ENCODE measurements around the gene TSPO2.

Gene TSPO2

DNA sequence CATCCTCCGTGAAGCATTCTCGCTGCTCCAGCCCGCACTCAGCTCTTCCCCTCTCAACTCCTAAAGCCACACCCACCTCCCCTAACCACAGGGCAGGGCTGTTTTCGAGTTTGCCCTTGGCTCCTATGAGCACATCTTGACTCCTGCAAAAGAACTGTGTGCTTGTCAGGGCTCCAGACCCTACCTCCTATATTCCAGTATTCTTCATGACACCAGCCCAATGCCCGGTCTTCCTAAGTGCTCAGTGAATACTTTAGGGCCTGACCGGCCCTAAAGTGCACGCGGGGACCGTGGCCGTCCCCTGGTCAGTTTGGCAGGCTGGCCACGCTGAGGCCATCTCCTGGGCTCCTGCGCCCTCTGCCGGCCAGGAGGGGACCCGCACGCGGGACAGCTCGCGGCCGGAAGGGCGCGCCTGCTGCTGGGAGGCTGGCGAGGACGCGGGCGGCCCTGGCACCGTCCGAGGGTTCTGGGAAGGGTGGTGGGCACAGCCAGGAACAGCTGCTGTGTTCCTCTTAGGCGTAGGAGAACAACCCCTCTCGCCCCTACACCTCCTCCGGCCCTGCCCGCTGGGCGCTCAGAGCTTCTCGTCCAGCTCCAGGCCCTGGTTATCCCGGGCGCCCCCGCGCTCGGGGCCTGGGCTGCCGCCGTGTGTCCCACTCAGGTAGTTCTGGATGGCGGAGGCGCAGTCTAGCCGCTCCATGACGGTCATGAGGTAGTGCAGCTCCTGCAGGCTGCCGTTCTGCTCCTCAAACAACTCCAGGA is 14.3 kb upstream of the TSPO2 start:
- peak; percentile 89 for DNase-seq

DNA sequence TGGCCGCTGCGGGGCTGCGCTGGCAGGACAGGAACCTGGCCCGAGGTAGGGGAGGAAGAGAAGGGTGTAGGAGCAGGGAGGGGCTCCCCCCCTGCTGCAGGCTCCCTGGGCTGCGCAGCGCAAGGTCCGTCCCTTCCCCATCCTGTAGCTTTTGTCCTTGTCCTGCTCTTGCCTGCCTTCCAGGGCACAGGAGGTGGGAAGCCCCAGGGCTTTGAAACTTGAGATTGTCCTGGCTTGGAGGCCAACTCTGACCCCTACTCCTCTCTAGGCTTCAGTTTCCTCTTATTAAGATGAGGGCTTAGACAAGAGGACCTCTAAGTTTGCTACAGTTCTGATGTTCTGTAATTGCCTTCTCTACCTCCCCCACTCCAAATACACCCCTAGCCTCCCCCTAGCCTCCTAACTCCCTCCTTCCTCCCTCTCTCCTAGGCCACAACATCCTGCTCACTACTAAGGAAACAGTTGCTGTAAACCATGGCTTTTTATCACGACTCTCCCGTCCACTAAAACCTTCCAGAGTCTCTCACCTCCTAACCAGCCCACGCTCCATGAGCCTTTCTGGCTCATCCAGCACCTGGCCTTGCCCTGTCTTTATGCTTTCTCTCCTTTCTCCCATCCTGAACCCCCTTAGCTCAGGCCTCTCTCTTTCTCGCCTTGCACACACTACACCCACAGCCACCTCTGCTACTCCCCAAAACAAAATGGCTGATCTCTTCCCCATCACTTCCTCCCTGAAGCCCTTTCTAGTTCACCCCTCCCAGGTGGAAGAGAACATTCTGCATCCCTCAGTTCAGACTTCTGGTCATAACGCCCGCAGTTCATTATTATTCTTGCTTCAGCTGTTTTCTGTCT is 13.5 kb upstream of the TSPO2 start:
- no peak for DNase-seq

DNA sequence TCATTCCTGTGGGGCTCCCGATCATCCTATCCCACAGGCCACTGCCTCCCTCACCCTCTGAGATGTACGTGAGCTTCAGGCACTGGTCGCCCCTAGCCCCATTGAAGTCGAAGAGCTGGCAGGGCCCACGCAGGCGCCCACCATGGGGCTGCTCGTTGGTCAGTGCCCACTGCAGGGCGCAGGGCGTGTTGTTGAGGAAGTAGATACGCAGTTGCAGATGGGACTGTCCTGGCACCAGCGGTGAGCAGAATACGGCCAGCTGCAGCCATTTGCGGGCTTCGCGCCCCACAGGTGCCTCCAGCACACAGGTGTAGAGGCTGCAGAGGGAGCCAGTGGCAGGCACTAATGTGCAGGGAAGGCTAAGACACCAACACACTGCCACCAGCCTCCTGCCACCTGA is 9.4 kb upstream of the TSPO2 start:
- DNase-seq = no peak

GRCh38 chr6:41033776-41034175 is 8.5 kb upstream of the TSPO2 start:
- DNase-seq = no peak

DNA sequence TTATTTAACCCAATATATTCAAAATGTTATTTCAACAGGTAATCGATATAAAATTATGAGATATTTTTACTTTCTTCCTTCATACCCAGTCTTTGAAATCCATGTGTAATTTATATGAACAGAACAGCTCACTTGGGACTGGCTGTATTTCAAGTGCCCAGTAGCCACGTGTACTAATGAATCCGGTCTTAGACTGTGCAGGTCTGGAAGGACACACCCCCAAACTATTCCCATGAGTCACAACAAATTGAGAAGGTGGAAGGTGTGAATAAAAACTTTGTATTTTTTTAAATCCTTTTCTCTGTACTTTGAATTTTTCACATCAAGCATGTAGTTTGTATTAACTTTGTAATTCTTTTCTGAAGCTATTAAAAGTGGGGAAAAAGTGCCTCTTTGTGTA is 6.1 kb upstream of the TSPO2 start:
- no peak for DNase-seq

GRCh38 chr6:41036601-41037000 is 5.7 kb upstream of the TSPO2 start:
- DNase-seq = no peak

DNA sequence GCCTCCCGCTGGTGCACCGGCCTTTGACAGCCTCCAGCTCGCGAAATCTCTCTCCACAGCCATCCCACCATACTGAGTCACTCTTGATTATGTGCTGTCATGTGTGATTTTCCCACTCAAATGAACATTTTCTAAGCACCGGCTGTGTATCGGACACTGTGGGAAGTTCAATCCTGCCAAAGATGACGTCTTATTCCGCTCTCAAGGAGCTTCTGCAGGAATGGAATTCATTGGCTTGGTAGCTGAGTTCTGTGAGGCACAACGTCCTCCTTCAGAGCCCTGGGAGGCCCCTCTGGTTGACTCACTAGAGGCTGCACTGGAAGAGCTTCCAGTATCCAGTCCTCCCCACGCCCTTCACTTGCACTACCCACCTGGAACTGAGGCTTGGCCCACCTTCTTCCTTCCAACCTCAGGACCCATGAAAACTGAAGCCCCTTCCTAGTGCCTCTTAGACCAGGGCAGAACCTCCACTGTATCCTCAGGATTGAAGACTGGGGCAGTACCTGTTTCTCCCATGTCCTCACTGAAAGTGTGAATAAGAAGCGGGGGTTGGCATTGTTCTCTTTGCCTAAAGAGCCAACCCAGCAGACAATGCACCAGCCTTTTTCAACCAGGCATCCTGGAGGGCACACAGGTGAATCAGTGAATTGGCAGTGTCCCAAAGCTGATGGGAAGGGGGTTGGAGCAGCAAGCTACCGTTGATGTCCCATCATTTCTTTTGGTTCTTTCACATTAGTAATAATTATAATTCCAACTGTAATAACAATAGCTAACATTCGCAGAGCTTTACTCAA is 5.0 kb upstream of the TSPO2 start:
- DNase-seq = no peak

GRCh38 chr6:41038205-41038604 is 4.1 kb upstream of the TSPO2 start:
- no peak for DNase-seq

- DNase-seq = no peak
These were observed 2.9 kb upstream of the TSPO2 start, which contains the start of gene UNC5CL for GRCh38 chr6:41039060-41039998. Gene UNC5CL, minus strand, starts transcription at chr6:41039221. Its CDS starts 4,147 bp downstream, at chr6:41035074.

- DNase-seq = no peak
These were observed 1.9 kb upstream of the TSPO2 start for GRCh38 chr6:41040101-41040939.

- no peak for DNase-seq
These were observed 1.2 kb upstream of the TSPO2 start for GRCh38 chr6:41040940-41041536.

- DNase-seq = no peak
These were observed 884 bp downstream of the TSPO2 start for GRCh38 chr6:41043151-41043550.

DNA sequence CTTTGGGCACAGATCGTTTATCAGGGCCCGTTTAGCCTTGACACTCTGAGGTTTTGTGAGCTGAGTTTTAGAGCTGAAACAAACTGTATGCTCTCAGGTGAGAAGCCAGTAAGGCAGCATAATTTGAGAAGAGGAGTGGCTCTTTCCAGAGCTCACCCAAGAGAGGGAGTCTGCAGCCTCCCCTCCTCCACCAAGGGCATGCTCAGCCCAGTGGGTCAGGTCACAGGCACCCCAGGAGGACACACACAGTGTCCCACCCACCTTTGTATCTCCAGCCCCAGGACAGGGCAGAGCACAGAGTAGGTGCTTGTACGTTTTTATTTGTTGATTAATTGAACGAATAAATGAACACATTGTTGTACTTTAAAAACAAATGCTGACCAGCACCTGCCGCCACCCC is 3.4 kb downstream of the TSPO2 start:
- no peak for DNase-seq

- no peak for DNase-seq
These were observed 3.8 kb downstream of the TSPO2 start for GRCh38 chr6:41046084-41046483.

GRCh38 chr6:41047306-41047705 is 5.0 kb downstream of the TSPO2 start:
- DNase-seq = no peak

- no peak for DNase-seq
These were observed 5.8 kb downstream of the TSPO2 start for GRCh38 chr6:41047745-41048732.

- DNase-seq = no peak
These were observed 7.3 kb downstream of the TSPO2 start for GRCh38 chr6:41049521-41049920.

GRCh38 chr6:41049955-41050354 is 7.7 kb downstream of the TSPO2 start:
- DNase-seq = no peak

DNA sequence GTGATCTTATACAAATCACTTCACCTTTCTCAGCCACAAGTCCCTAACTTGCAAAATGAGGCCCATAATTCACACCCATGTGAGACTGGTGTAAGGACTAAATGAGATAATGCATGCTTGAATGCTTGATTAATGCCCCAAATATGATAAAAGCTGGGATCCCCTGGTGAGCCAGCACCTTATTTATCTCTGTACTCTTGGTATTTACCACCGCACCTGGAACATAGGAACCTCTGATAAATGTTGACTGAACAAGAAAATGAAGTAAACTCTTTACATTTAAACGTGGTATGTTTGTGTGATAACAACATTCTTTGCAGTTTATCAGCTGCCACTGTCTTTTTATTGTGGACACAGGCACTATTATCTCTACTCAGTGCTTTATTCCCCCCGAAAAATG is 8.3 kb downstream of the TSPO2 start:
- DNase-seq = no peak

- no peak for DNase-seq
These were observed 9.6 kb downstream of the TSPO2 start for GRCh38 chr6:41051873-41052272.

Data from NCI-H510A (cell line).